GM18873 (cell line): ENCODE results near the gene ASB4.

Source experiments
- ATAC-seq: cut with Tn5 transposase; IDR thresholded peaks from one replicate; pipeline ENCODE4 v1.9.1; 2021; ENCODE audit warnings: mild to moderate bottlenecking, moderate library complexity, moderate number of reproducible peaks; ENCODE audit not compliant: unreplicated experiment, low FRiP score

The ASB4 gene

GRCh38 chr7:95525503-95525902 lies 39.8 kb downstream of the ASB4 start:
- ATAC-seq, result no peak

DNA sequence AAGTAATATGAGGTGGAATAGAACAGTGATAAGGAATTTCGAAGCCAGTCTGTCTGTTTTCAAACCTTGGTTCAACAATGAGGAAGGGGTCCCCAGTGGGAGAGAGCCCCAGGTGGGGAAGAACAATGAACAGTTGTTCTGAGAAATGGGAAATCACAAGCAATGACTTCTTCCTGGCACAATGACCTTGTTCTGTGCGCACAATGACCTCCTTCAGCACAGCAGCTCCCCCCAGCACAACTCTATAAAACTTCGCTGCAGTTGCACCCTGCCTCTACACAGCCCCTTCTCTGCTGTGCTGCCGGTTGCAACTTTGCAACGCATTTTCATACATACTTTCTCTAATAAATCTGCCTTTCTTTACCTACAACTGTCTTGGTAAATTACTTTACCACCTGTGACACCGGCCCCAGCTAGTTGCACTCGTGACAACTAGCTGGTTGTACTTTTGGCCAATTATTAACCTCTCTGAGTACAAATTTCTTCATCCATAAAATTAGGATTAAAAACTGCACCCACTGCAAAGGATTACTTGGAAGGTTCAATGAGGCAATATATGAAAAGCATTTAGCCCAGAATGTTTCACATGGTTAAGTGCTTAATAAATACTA lies 40.5 kb downstream of the ASB4 start:
- no peak for ATAC-seq

DNA sequence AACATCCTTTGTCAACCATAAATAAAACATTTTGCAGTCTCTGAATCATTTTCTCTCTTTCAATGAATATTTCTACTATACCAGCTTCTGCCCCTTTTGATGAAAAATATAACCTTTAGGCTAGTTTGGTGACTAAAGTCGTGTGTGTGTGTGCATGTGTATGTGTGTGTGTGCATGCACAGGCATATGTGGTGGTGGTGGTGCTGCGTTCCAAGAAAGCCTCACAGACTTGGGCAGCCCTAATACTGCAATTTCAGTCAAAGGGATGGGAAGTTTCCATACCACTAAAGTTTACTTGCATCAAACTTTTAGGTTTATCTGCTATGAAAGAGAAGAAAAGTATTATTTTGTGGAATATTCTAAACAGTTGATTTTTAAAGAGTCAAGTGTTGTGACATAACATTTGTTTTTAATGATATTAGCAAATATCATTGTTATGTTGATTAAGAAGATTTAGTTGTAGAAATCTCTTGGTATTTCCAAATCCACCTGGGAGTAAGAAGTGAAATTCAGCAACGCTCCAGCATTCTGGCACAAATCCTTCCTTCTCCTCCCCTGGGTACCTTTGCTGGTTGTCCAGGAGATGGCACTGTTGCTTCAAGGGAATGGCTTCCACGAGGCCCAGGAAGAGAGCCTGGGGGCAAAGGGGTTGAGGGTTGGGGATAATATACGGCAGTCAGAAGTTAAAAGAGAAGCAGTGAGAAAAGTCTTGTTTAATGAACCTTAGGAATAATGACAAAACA lies 41.5 kb downstream of the ASB4 start:
- ATAC-seq, result no peak

DNA sequence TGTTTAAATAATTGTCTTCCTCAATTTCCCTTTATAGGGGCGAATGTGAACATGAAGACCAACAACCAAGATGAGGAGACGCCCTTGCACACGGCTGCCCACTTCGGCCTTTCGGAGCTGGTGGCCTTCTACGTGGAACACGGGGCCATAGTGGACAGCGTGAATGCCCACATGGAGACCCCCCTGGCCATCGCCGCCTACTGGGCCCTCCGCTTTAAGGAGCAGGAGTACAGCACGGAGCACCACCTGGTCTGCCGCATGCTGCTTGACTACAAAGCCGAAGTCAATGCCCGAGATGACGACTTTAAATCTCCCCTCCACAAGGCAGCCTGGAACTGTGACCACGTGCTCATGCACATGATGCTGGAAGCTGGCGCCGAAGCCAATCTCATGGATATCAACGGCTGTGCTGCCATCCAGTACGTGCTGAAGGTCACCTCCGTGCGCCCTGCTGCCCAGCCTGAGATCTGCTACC lies 42.1 kb downstream of the ASB4 start:
- ATAC-seq, result no peak

DNA sequence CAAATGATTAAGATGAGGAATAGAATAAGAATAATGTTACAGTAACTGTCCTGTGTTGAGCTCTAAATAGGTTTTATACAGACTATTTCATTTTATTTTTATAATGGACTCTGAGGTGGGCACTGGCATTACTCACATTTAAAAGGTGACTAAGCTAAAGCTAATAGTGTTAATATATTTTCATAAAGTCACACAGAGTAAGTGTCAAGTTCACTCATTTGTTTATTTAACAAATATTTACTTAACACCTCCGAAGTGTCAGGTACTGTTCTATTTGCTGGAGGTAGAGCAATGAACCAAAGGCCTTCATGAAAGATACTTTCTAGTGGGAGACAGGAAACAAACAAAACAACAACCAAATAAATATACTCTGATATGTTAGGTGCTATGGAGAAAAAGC lies 44.0 kb downstream of the ASB4 start:
- no peak for ATAC-seq

- ATAC-seq, result no peak
Measured at GRCh38 chr7:95530881-95531280, 45.1 kb downstream of the ASB4 start.

GRCh38 chr7:95531605-95532219 lies 46.0 kb downstream of the ASB4 start:
- ATAC-seq, result no peak

GRCh38 chr7:95534796-95535195 lies 49.1 kb downstream of the ASB4 start:
- no peak for ATAC-seq

- no peak for ATAC-seq
Measured at GRCh38 chr7:95535662-95536061, 49.9 kb downstream of the ASB4 start.

- no peak for ATAC-seq
Measured at GRCh38 chr7:95536656-95537311, 51.0 kb downstream of the ASB4 start.

DNA sequence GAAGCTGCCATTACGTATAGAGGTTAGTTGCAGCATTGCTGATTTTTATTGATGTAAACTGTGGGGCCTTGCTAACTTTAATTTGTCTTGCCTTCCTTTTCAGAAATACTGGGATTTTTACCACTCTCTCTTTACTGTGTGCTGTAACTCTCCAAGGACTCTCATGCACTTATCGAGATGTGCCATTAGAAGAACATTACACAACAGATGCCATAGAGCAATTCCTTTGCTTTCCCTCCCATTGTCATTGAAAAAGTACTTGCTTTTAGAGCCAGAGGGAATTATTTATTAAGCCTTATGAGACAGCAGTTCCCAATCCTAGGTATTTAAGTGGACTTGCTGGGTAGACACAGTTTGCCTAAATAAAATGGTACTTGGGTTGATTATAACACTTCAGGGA lies 51.7 kb downstream of the ASB4 start:
- ATAC-seq, result no peak

DNA sequence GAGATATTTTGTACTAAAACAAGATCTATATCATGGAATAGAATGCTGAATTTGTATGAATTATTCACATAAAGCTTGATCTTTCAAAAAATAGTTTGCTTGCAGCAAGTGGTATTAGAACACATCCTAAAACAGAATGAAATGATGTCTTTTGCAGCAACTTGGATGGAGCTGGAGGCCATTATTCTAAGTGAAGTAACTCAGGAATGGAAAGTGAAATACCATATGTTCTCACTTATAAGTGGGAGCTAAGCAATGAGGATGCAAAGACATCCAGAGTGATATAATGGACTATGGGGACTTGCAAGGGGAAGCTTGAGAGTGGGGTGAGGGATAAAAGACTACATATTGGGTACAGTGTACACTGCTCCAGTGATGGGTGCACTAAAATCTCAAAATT lies 53.7 kb downstream of the ASB4 start:
- no peak for ATAC-seq

- ATAC-seq, result no peak
Measured at GRCh38 chr7:95540366-95540765, 54.6 kb downstream of the ASB4 start.

DNA sequence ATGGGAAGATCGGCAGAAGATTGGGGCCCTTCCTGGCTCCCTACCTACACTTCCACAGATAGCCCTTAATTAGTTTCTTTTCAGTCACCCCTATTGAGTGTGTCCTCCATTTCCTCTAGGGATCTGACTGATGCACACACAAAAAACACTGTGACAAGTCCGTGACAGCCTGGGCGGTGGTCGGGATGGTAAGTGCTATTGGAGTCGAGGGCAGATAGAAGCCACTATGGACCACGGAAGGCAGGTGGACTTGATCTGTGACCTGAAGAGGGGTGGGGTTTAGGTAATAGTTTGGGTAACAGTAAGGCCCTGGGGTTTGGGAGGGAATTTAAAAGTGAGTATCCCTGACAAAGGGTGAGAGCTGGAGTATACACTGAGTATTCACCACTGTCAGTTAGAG lies 57.6 kb downstream of the ASB4 start:
- ATAC-seq, result no peak

DNA sequence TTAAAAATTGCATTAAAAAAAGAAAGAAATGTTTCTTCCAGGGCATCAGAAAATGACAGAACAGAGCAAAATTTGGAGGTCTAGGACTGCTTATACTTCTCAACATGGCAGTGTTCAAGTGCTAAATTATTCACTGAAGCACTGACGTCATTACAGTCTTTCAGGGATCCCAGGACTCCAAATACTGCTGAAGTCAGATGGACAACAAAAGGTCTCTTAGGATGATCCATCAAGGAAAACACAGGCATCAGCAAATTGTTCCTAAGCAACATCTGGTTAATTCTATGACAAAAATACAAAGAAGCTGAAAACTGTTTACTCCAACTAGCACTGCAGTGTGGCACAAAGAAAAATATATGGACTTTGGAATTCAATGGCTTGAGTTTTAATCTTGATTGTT lies 58.4 kb downstream of the ASB4 start:
- ATAC-seq, result no peak

GRCh38 chr7:95545007-95545615 lies 59.4 kb downstream of the ASB4 start:
- ATAC-seq, result no peak

- ATAC-seq, result no peak
Measured at GRCh38 chr7:95545673-95546072, 59.9 kb downstream of the ASB4 start.

DNA sequence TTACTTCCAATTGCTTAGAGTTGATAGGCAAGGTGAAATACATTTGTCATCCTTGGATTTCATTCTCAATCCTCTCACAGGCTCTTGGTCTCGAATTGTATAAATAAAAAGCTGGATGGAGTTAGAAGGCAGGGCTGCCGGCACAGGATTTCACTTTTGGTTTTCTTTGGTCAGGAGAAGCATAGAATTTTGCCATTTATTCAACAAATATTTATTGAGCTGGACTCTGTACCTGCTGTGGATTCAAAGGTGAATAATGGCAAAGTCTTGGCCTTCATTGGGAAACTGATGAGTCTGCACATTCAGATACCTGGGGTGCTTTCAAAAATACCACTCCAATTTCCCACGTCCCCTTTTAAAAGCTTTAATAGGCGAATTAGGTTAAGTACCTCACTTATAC lies 60.9 kb downstream of the ASB4 start:
- no peak for ATAC-seq

- ATAC-seq, result no peak
Measured at GRCh38 chr7:95547361-95548348, 61.9 kb downstream of the ASB4 start.
